Breast epithelium (tissue), 4 donors: Measurements from ENCODE around the gene ADAMTSL2. TPM values are rescaled to one million over a fixed set of nuclear protein-coding genes. Genes with fewer than 3 reads are reported as not detected.

Experiments
- DNase-seq, 2 donors: peaks; one replicate each; pipeline ENCODE4 v3.0.0-alpha.2; 2019; ENCODE audit warnings: low spot score in 2 of 2
- H3K27ac ChIP-seq, 2 donors: fragments of 200-600 bp; sonication (generic) in 1 of 2; one replicate each; pipeline ENCODE4 v1.5.1; 2016 to 2019; ENCODE audit warnings: mild to moderate bottlenecking in 1 of 2
- H3K27me3 ChIP-seq, 2 donors: fragments of 200-600 bp; sonication (generic) in 1 of 2; one replicate each; pipeline versions ENCODE4 v1.5.1 to v1.6.0; 2017 to 2019; ENCODE audit warnings: control low read depth in 1 of 2, mild to moderate bottlenecking in 1 of 2
- H3K36me3 ChIP-seq: fragments of 200-600 bp; one replicate; pipeline ENCODE4 v1.5.1; 2019
- H3K4me1 ChIP-seq, 2 donors: fragments of 200-600 bp; sonication (generic); one replicate each; pipeline ENCODE4 v1.5.1; 2016 to 2019; ENCODE audit warnings: control low read depth in 1 of 2
- H3K4me3 ChIP-seq, 3 donors: fragments of 200-600 bp; sonication (generic); 1 replicate in 2 of 3; 2 replicates in 1 of 3; pipeline ENCODE4 v1.5.1; 2016 to 2019; ENCODE audit warnings: mild to moderate bottlenecking in 3 of 3, moderate library complexity in 2 of 3
- H3K9me3 ChIP-seq, 2 donors: fragments of 200-600 bp; sonication (generic) in 1 of 2; one replicate each; pipeline ENCODE4 v1.5.1; 2016 to 2019; ENCODE audit warnings: control low read depth in 1 of 2
- CTCF ChIP-seq, 3 donors: fragments of 450-650 bp; IDR thresholded peaks; one replicate each; pipeline ENCODE4 v1.5.1; 2016 to 2017; ENCODE audit warnings: antibody characterized with exemption in 3 of 3, mild to moderate bottlenecking in 3 of 3, moderate library complexity in 3 of 3
- POLR2A ChIP-seq: fragments of 450-650 bp; IDR thresholded peaks from one replicate; pipeline ENCODE4 v1.6.1; 2016; ENCODE audit warnings: antibody characterized with exemption, mild to moderate bottlenecking, moderate library complexity
- POLR2AphosphoS5 ChIP-seq, 3 donors: sonication (generic); formaldehyde crosslinking; IDR thresholded peaks; one replicate each; pipeline ENCODE4 v1.6.1; 2017; ENCODE audit warnings: antibody characterized with exemption in 3 of 3
- intact Hi-C: fragments of 100-400 bp; cut with DNase I; formaldehyde crosslinking; loops from one replicate; pipeline ENCODE4 v1.15.1; 2023; ENCODE audit warnings: low total_unique reads
- total RNA-seq, 3 donors: library from RNA; depleted of rRNA; stranded (reverse); fragments of >200 nt; gene quantifications; one replicate each; pipeline ENCODE4 v1.1.0, GENCODE V29; 2016

ADAMTSL2 gene
- total RNA-seq, 3 donors from 2014 or later = 0.33 to 0.80 (median 0.44) TPM

DNA sequence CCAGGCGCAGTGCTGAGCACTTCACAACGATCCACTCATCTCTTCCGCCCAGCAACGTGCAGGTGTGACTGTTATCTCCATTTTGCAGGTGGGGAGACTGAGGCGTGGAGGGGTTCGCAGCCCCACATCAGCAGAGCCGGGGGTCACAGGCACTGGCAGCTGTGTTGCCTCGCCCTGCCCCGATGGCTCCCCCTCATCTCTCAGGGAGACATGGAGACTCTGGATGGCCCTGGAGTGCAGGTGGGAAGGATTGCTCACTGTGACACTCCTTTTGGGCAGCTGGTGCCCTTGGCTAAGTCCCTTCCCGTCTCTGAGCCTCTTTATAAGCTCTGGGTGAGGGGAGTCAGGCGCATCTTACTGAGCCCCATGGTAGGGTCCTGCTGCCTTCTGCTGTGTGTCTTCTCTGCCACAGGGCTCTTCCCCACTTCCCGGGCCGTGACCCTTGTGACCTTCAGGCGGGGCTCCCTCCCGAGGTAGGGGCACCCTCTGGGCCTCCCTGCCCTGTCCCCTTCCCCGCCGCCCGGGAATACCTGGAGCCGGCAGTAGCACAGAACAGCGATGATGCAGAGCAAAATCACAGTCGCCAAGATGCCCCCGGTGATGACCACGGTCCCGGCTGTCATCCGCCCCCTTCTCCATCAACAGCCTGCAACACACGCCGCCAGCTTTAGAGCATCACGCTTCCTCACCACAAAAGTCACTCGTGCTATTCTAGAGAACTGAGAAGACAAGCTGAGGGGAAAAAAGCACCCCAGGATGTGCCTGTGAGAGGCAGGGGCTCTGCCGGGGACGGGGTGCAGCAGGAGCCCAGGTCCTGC lies 45.3 kb downstream of the ADAMTSL2 start:
- H3K27ac ChIP-seq = no peak overlapping the region
- H3K36me3 ChIP-seq = no peaks in the 10 kb centered on the region
- H3K4me1 ChIP-seq = peaks cover 0 to 3% of the 10 kb centered on the region in 2 donors
- H3K27me3 ChIP-seq = peaks cover 0 to 27% of the 10 kb centered on the region in 2 donors
- no peaks in the 10 kb centered on the region for H3K9me3 ChIP-seq
- no peak for TF ChIP-seq CTCF (IDR thresholded peaks at IDR 0.05)
- TF ChIP-seq POLR2AphosphoS5 (IDR thresholded peaks at IDR 0.05) = no peak
- TF ChIP-seq POLR2A = no peak
- no peak overlapping the region for H3K4me3 ChIP-seq
- no peak for DNase-seq
- intact Hi-C loops = no loop called here

GRCh38 chr9:133580419-133580738 lies 45.9 kb downstream of the ADAMTSL2 start:
- intact Hi-C loops = no loop called here
- Histone ChIP-seq H3K4me3 (no peak overlapping the region), H3K9me3 (no peaks in the 10 kb centered on the region), H3K27ac (no peak overlapping the region), H3K36me3 (no peaks in the 10 kb centered on the region), H3K4me1 (peaks cover 0 to 3% of the 10 kb centered on the region in 2 donors), H3K27me3 (peaks cover 0 to 33% of the 10 kb centered on the region in 2 donors)
- no peak for TF ChIP-seq POLR2A
- no peak for TF ChIP-seq POLR2AphosphoS5 (IDR thresholded peaks at IDR 0.05)
- DNase-seq = no peak

DNA sequence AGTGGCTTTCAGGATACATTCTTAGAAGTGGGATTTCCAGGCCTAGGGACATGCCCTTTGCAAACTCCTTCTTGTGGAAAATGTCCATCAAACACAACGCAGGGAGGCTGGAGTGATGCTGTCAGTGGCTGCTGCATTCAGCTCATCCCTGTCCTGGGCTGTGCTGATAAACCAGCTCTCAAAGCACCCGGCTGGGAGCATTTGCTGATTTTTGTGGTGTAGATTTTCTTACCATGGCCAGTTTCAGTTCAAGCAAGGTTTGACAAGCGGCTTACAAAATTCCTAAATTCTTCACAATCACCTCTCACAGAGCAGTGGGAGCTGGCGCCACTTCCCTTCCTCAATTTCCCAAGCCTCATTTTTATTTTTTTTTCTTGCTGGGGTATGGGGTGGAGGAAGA lies 46.5 kb downstream of the ADAMTSL2 start:
- no peak for DNase-seq
- intact Hi-C loops = no loop called here
- Histone ChIP-seq H3K27me3 (peaks cover 4 to 39% of the 10 kb centered on the region in 2 donors), H3K4me3 (no peak overlapping the region), H3K36me3 (no peaks in the 10 kb centered on the region), H3K4me1 (peaks cover 0 to 3% of the 10 kb centered on the region in 2 donors), H3K27ac (no peak overlapping the region), H3K9me3 (no peaks in the 10 kb centered on the region)
- TF ChIP-seq POLR2AphosphoS5 (IDR thresholded peaks at IDR 0.05) = no peak
- TF ChIP-seq POLR2A = no peak
- no peak for TF ChIP-seq CTCF (IDR thresholded peaks at IDR 0.05)

- Histone ChIP-seq H3K36me3 (no peaks in the 10 kb centered on the region), H3K4me3 (no peak overlapping the region), H3K4me1 (peaks cover 0 to 3% of the 10 kb centered on the region in 2 donors), H3K27ac (no peak overlapping the region), H3K27me3 (peaks cover 4 to 42% of the 10 kb centered on the region in 2 donors), H3K9me3 (no peaks in the 10 kb centered on the region)
- no peak for DNase-seq
- no peak for TF ChIP-seq CTCF (IDR thresholded peaks at IDR 0.05)
- no peak for TF ChIP-seq POLR2AphosphoS5 (IDR thresholded peaks at IDR 0.05)
- TF ChIP-seq POLR2A = no peak
- intact Hi-C loops = no loop called here
Observed at GRCh38 chr9:133581513-133582343, 47.2 kb downstream of the ADAMTSL2 start.

- Histone ChIP-seq H3K36me3 (no peaks in the 10 kb centered on the region), H3K27me3 (peaks cover 4 to 49% of the 10 kb centered on the region in 2 donors), H3K4me1 (no peaks in the 10 kb centered on the region), H3K4me3 (no peak overlapping the region), H3K9me3 (no peaks in the 10 kb centered on the region), H3K27ac (no peak overlapping the region)
- DNase-seq = no peak
- TF ChIP-seq POLR2A = no peak
- intact Hi-C loops = no loop called here
Observed at GRCh38 chr9:133582501-133583045, 48.1 kb downstream of the ADAMTSL2 start.
